Central memory CD4-positive, alpha-beta T cell (primary cell): ENCODE measurements around the gene PADI4.

Experiments used
- DNase-seq: peaks from one replicate; pipeline ENCODE4 v3.0.0; 2022
- total RNA-seq, 3 experiments: gene quantifications; one replicate each; lab custom pipeline; 2026; lab: John Stamatoyannopoulos, UW

PADI4 gene
- total RNA-seq: 0 to 0.07 (median 0.05) reads per million in 3 experiments

GRCh38 chr1:17307946-17308345 lies at the start of gene PADI4:
TSS of gene PADI4 (plus strand) at chr1:17308197. CDS start at chr1:17308223, 26 bp downstream.
- DNase-seq: no peak

- no peak for DNase-seq
Observed at GRCh38 chr1:17258758-17259130, 49.3 kb upstream of the PADI4 start.

- DNase-seq: no peak
Observed at GRCh38 chr1:17259233-17259873, 48.6 kb upstream of the PADI4 start.

GRCh38 chr1:17260264-17260663 lies 47.7 kb upstream of the PADI4 start:
- DNase-seq: no peak

- no peak for DNase-seq
Observed at GRCh38 chr1:17260738-17261137, 47.3 kb upstream of the PADI4 start.

GRCh38 chr1:17263936-17264335 lies 44.1 kb upstream of the PADI4 start:
- DNase-seq: no peak

GRCh38 chr1:17264470-17264869 lies 43.5 kb upstream of the PADI4 start:
- DNase-seq: no peak

- DNase-seq: no peak
Observed at GRCh38 chr1:17265162-17265561, 42.8 kb upstream of the PADI4 start.

GRCh38 chr1:17265950-17266349 lies 42.0 kb upstream of the PADI4 start:
- DNase-seq: no peak

- DNase-seq: no peak
Observed at GRCh38 chr1:17270891-17271765, 36.9 kb upstream of the PADI4 start.

- no peak for DNase-seq
Observed at GRCh38 chr1:17272066-17272465, 35.9 kb upstream of the PADI4 start.

- DNase-seq: no peak
Observed at GRCh38 chr1:17272646-17273045, 35.4 kb upstream of the PADI4 start.

GRCh38 chr1:17273096-17273495 lies 34.9 kb upstream of the PADI4 start:
- DNase-seq: no peak

- no peak for DNase-seq
Observed at GRCh38 chr1:17274186-17275170, 33.5 kb upstream of the PADI4 start.

GRCh38 chr1:17276568-17276967 lies 31.4 kb upstream of the PADI4 start:
- no peak for DNase-seq

- DNase-seq: no peak
Observed at GRCh38 chr1:17277511-17278159, 30.4 kb upstream of the PADI4 start.

GRCh38 chr1:17278996-17279830 lies 28.8 kb upstream of the PADI4 start:
- no peak for DNase-seq

- no peak for DNase-seq
Observed at GRCh38 chr1:17280436-17280835, 27.6 kb upstream of the PADI4 start.

- DNase-seq: no peak
Observed at GRCh38 chr1:17280894-17281293, 27.1 kb upstream of the PADI4 start.

GRCh38 chr1:17281775-17282181 lies 26.2 kb upstream of the PADI4 start:
- DNase-seq: no peak

GRCh38 chr1:17282836-17283235 lies 25.2 kb upstream of the PADI4 start:
- DNase-seq: no peak
